GM21786 (cell line): ENCODE data around the gene AGBL4.

Source experiments
- ATAC-seq: cut with Tn5 transposase; IDR thresholded peaks from one replicate; pipeline ENCODE4 v1.9.1; 2021; ENCODE audit not compliant: unreplicated experiment

Gene AGBL4

DNA sequence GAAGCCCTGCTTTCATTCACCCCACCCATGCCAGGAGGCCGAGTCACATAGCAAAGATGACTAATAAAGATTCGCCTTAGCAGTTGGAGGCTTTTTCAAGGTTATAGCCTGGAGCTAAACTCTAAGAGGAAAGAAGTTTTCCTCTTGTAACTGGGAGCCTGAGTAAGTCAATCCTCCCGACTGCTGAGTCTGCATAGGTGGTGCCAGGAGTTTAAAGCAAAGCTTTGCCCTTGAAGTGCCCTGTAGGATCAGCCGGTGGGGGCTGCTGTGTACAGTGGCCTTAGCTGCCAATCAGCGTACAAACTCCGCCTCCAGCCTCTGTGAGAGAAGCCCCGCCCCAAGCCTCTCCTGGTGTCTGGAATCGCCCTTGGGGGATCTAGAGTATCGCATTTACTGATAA lies 1404.2 kb downstream of the AGBL4 start:
- no peak for ATAC-seq

- no peak for ATAC-seq
Observed at GRCh38 chr1:48617252-48617651, 1406.5 kb downstream of the AGBL4 start.

- ATAC-seq: no peak
Observed at GRCh38 chr1:48616710-48617109, 1407.0 kb downstream of the AGBL4 start.

DNA sequence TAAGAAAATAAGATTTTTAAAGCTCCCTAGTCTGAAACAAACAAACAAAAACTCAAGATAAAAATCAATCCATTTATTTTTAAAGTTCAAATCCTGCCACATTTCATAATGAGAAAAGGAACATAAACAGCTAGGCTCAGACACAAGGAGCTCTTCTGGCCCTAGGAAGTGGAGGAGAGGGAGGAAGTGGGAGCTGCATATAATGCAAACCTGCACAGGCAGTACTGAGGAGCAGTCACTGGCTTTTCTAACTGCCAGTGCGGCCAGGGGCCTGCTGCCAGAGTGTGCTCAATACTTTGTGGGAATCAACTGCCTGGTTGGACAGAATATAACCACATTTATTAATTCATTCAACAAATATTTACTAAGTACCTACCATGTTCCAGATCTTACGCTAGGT lies 1411.9 kb downstream of the AGBL4 start:
- ATAC-seq: no peak

- no peak for ATAC-seq
Observed at GRCh38 chr1:48610628-48611542, 1412.9 kb downstream of the AGBL4 start.

- no peak for ATAC-seq
Observed at GRCh38 chr1:48608882-48609281, 1414.9 kb downstream of the AGBL4 start.

- ATAC-seq: no peak
Observed at GRCh38 chr1:48603222-48603621, 1420.5 kb downstream of the AGBL4 start.

GRCh38 chr1:48602349-48602748 lies 1421.4 kb downstream of the AGBL4 start:
- no peak for ATAC-seq

GRCh38 chr1:48600182-48600581 lies 1423.6 kb downstream of the AGBL4 start:
- ATAC-seq: no peak

- ATAC-seq: no peak
Observed at GRCh38 chr1:48597663-48598062, 1426.1 kb downstream of the AGBL4 start.

DNA sequence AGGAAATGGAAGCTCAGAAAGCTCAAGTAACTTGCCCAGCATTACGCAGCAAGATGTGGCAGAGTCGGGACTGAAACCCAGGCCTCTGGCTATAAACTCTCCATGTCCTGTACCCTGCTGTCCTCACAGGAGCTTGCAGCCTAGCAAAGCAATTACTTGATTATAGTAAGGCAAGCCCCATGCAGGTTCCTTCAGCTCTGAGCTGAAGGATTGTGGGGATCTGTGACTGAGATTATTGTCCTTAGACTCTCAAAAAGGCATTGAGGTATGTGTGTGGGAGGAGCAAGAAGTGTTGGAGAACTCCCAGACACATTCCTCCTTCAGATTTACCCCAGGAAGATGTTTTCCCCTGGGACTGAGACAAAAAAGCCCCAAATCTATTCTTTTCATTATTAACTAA lies 1427.7 kb downstream of the AGBL4 start:
- ATAC-seq: no peak

GRCh38 chr1:48595613-48596012 lies 1428.1 kb downstream of the AGBL4 start:
- no peak for ATAC-seq

GRCh38 chr1:48592330-48592729 lies 1431.4 kb downstream of the AGBL4 start:
- ATAC-seq: no peak

- ATAC-seq: no peak
Observed at GRCh38 chr1:48591181-48591580, 1432.6 kb downstream of the AGBL4 start.

DNA sequence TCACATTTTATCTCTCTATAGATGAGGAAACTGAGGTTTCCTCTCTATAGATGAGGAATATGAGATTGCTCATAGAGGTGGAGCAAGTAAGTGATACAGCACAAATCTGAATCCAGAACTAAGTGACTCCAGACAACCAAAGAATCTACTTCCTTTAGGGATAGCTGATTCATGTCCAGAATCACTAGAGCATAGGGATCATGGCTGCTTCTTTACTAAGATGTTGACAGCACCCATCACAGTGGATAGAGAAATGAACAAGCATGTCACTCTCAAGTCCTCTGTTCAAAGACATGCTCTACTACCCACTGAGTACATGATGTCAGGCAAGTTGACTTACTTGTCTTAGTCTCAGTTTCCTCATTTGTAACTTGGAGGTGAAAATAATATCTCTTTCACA lies 1435.7 kb downstream of the AGBL4 start:
- no peak for ATAC-seq

GRCh38 chr1:48582408-48582807 lies 1441.3 kb downstream of the AGBL4 start:
- no peak for ATAC-seq

GRCh38 chr1:48581270-48581669 lies 1442.5 kb downstream of the AGBL4 start:
- ATAC-seq: no peak

GRCh38 chr1:48576565-48576964 lies 1447.2 kb downstream of the AGBL4 start:
- no peak for ATAC-seq

GRCh38 chr1:48572646-48573258 lies 1451.0 kb downstream of the AGBL4 start:
- no peak for ATAC-seq

DNA sequence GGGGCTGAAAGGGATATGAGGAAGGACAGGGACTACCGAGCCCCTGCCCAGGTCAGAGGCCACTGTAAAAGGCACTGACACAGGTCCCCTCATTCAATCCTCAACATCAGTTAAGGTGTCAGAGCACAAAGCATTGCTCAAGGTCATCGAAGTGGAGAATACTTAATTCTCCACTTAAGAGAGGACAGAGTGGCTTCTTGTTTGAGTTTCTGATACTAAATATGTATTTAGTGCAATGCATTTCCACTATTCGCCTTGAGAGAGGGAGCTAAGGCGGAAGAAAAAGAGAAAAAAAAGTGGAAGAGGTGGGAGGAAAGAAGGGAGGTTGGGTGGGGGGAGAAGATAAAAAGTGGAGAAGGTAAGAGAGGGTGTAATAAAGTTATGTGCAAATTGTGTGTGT lies 1451.6 kb downstream of the AGBL4 start:
- ATAC-seq: no peak

DNA sequence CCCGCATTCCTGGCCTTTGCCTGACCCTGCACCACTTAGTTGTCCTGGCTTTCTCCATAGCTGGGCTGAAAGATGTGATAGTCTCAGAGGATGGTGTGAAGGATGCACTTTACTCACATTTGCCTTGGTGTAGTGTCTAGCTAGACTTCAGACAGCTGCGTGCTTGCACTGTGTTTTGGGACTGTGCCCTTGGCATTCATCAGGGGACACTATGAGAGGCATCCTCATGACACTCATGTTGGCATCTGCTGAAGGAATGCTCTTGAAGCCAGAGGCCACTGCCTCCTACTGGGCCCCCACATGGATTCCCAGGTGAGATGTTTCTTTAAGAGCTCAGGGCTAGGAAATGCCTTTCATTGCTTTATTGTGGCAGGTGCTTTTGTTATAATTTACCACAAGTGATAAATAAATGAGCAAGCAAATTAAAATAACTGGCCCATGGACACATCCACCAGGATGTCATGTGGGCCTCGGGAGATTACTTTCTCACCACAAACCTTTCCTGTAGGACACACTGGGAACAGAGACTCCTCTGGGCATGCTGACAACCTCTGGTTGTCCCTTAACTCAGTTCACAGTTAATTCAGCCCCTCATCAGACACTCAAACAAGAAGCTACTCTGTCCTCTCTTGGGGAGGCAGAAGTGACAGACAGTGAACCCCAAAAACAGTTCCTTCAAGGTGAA lies 1452.3 kb downstream of the AGBL4 start:
- ATAC-seq: no peak

- no peak for ATAC-seq
Observed at GRCh38 chr1:48570568-48570967, 1453.2 kb downstream of the AGBL4 start.
